ENCODE measurements around the gene LPCAT1.

GRCh38 chr5:1506242-1507013 lies 17.3 kb downstream of the LPCAT1 start:
- no peak for TF ChIP-seq CTCF (IDR thresholded peaks at IDR 0.05; ENCODE audit: extremely low read depth in 1 of 2, insufficient read depth in 1 of 2, low read depth in 1 of 2, low read length in 2 of 2)
- no peak for TF ChIP-seq MAX (IDR thresholded peaks at IDR 0.05; ENCODE audit: insufficient read depth, insufficient read length)
- no peak for TF ChIP-seq POLR2A (IDR thresholded peaks at IDR 0.05; ENCODE audit: low read depth, low read length)
